Rectal smooth muscle tissue (tissue), 1 donor: ENCODE results near the gene PIK3R6.

Experiments
- H3K27ac ChIP-seq: one replicate; pipeline ENCODE4 v1.7.0; 2013; ENCODE audit warnings: low read depth, low read length, inconsistent platforms
- H3K27me3 ChIP-seq: one replicate; pipeline ENCODE4 v1.7.0; 2013; ENCODE audit warnings: low read length; ENCODE audit not compliant: control insufficient read depth, insufficient read depth
- H3K36me3 ChIP-seq: one replicate; pipeline ENCODE4 v1.7.0; 2013; ENCODE audit warnings: low read length; ENCODE audit not compliant: control insufficient read depth, insufficient read depth
- H3K4me1 ChIP-seq: one replicate; pipeline ENCODE4 v1.7.0; 2013; ENCODE audit warnings: low read length; ENCODE audit not compliant: control insufficient read depth, insufficient read depth
- H3K4me3 ChIP-seq: one replicate; pipeline ENCODE4 v1.7.0; 2013; ENCODE audit warnings: low read length
- H3K9ac ChIP-seq: one replicate; pipeline ENCODE4 v1.7.0; 2013; ENCODE audit warnings: low read length

PIK3R6 gene

GRCh38 chr17:8798846-8799569 lies 68.5 kb downstream of the PIK3R6 start, which contains the start of gene MFSD6L:
TSS of gene MFSD6L (minus strand) at chr17:8799365. CDS start at chr17:8799120, 245 bp downstream.
- no peak within 1 kb of the TSS for H3K27ac ChIP-seq
- H3K27me3 ChIP-seq: no peaks in the 10 kb centered on the region
- no peaks in the 10 kb centered on the region for H3K36me3 ChIP-seq
- peak within 1 kb of the TSS; percentile 55 for H3K4me3 ChIP-seq
- no peaks in the 10 kb centered on the region for H3K4me1 ChIP-seq
- H3K9ac ChIP-seq: no peak within 1 kb of the TSS

- H3K4me1 ChIP-seq: no peaks in the 10 kb centered on the region
- no peaks in the 10 kb centered on the region for H3K27me3 ChIP-seq
- no peak overlapping the region for H3K9ac ChIP-seq
- no peak overlapping the region for H3K27ac ChIP-seq
- no peaks in the 10 kb centered on the region for H3K36me3 ChIP-seq
- no peak overlapping the region for H3K4me3 ChIP-seq
These were observed 69.2 kb downstream of the PIK3R6 start for GRCh38 chr17:8798176-8798845.

- Histone ChIP-seq H3K36me3 (no peaks in the 10 kb centered on the region), H3K4me3 (no peak overlapping the region), H3K27ac (no peak overlapping the region), H3K9ac (no peak overlapping the region), H3K27me3 (no peaks in the 10 kb centered on the region), H3K4me1 (no peaks in the 10 kb centered on the region)
These were observed 69.8 kb downstream of the PIK3R6 start for GRCh38 chr17:8797621-8798175.

DNA sequence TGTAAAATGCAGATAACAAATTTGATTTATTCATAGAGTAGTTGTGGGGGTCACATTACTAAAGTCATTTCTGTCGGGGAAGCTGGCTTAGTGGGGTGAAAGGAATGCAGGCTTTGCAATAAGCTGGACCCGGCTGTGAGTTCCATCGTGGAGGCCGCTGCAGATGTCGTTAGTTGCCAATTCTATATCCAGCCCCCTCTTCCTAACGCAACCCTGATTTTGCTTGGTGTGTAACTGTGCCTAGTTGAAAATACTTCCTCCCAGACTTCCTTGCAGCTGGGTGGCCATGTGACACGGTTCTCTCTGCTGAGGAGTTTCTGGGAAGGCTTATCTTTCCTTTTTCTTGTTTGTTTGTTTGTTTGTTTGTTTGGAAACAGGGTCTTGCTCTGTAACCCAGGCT lies 72.8 kb downstream of the PIK3R6 start:
- Histone ChIP-seq H3K27ac (no peak overlapping the region), H3K36me3 (no peaks in the 10 kb centered on the region), H3K9ac (no peak overlapping the region), H3K4me1 (no peaks in the 10 kb centered on the region), H3K27me3 (no peaks in the 10 kb centered on the region), H3K4me3 (no peak overlapping the region)

DNA sequence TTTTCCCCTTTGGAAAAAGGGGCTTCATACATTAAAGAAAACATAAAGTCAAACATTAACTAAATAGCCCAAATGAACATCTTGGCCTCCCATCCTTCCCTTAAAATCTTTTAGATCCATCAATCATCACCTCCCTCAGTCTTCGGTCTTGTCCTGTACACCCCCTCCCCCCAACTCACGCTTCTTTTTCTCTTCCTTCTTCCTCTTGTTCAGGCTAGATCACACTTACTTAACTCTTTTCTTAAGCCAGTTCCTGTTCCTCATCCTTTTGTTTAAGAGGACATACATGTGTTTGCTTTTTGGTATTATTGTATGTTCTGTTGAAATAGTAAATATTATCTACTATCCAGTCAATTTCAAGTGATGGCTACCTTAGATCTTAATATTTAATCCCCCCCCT lies 73.8 kb downstream of the PIK3R6 start:
- no peaks in the 10 kb centered on the region for H3K27me3 ChIP-seq
- H3K4me1 ChIP-seq: no peaks in the 10 kb centered on the region
- H3K9ac ChIP-seq: no peak overlapping the region
- H3K27ac ChIP-seq: no peak overlapping the region
- H3K36me3 ChIP-seq: no peaks in the 10 kb centered on the region
- no peak overlapping the region for H3K4me3 ChIP-seq

DNA sequence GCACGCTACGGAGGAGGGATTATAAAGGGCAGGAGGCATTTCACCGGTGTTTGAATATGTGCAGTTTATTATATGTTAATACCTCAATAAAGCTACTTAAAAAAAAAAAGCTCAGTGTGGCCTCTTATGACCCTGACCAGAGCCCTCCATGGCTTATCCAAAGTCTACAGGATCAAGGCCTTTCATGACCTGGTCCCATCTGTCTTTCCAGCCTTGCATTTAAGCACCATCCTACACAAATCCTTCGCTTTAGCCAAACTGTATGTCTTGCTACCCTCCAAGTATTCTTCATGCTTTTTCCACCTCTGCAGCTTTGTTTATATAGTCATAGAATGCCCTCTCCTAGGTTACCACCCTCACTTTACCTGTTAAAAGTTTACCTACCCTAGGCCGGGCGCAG lies 74.8 kb downstream of the PIK3R6 start:
- Histone ChIP-seq H3K4me1 (no peaks in the 10 kb centered on the region), H3K27ac (no peak overlapping the region), H3K36me3 (no peaks in the 10 kb centered on the region), H3K4me3 (no peak overlapping the region), H3K9ac (no peak overlapping the region), H3K27me3 (no peaks in the 10 kb centered on the region)

DNA sequence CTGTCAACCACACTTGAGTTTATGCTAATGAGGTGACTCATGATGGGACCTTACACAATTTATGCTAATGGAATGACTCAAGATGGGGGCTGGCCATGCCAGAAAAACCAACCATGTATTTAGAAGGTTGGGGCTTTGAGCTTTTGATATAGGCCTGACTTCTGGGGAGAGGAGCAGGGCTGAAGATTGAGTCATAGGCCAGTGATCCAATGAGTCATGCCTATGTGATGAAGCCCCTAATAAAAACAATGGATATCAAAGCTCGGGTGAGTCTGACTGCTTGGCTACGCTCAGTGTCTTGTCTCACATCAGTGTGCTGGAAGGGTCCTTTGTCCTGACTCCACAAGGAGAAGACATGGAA lies 75.6 kb downstream of the PIK3R6 start:
- no peak overlapping the region for H3K4me3 ChIP-seq
- no peak overlapping the region for H3K27ac ChIP-seq
- no peaks in the 10 kb centered on the region for H3K27me3 ChIP-seq
- no peaks in the 10 kb centered on the region for H3K4me1 ChIP-seq
- H3K36me3 ChIP-seq: no peaks in the 10 kb centered on the region
- H3K9ac ChIP-seq: no peak overlapping the region

GRCh38 chr17:8791248-8791909 lies 76.1 kb downstream of the PIK3R6 start:
- Histone ChIP-seq H3K27ac (no peak overlapping the region), H3K4me3 (no peak overlapping the region), H3K36me3 (no peaks in the 10 kb centered on the region), H3K4me1 (no peaks in the 10 kb centered on the region), H3K9ac (no peak overlapping the region), H3K27me3 (no peaks in the 10 kb centered on the region)

DNA sequence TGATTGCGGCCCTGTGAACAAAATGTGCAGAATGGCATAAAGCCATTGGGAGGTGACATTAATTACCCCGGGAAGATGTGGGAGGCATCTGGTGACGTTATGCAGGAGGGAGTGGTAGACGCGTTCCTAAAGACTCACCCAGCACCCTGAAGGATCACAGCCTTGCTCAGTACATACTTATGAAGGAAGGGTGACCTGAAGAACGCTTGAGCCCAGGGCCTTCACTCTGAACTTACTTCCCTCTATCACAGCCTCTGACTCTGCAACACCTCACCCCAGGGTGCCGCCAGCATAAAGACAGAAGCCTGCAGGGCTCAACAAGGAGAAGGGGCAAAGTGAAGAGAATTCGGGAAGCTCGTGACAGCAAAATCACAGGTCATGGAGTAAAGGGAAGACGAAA lies 77.7 kb downstream of the PIK3R6 start:
- Histone ChIP-seq H3K9ac (no peak overlapping the region), H3K4me1 (no peaks in the 10 kb centered on the region), H3K4me3 (no peak overlapping the region), H3K27me3 (no peaks in the 10 kb centered on the region), H3K36me3 (no peaks in the 10 kb centered on the region), H3K27ac (no peak overlapping the region)

DNA sequence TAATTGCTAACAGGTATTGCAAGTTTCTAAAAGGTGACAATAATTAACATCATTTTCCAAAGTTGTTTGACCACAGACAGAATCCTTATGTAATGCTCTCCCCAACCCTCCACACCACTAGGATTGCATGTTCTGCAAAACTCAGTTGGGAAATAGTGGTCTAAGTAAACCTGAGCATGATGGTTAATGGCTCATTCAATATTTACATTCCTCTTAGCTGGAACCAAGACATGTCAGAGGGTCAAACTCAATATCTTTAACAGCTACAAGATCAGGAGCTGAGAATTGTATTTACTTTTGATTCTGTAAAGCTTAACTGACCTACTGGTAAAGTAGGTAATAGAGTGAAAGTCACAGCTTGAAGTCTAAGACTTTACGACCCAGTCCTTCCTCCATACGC lies 78.5 kb downstream of the PIK3R6 start:
- Histone ChIP-seq H3K4me1 (no peaks in the 10 kb centered on the region), H3K27me3 (no peaks in the 10 kb centered on the region), H3K36me3 (no peaks in the 10 kb centered on the region), H3K4me3 (no peak overlapping the region), H3K9ac (no peak overlapping the region), H3K27ac (no peak overlapping the region)

GRCh38 chr17:8785547-8786413 lies 81.7 kb downstream of the PIK3R6 start:
- no peaks in the 10 kb centered on the region for H3K36me3 ChIP-seq
- no peak overlapping the region for H3K27ac ChIP-seq
- H3K27me3 ChIP-seq: no peaks in the 10 kb centered on the region
- H3K4me1 ChIP-seq: no peaks in the 10 kb centered on the region
- no peak overlapping the region for H3K9ac ChIP-seq
- no peak overlapping the region for H3K4me3 ChIP-seq

- Histone ChIP-seq H3K4me3 (no peak overlapping the region), H3K36me3 (no peaks in the 10 kb centered on the region), H3K4me1 (no peaks in the 10 kb centered on the region), H3K9ac (no peak overlapping the region), H3K27ac (no peak overlapping the region), H3K27me3 (no peaks in the 10 kb centered on the region)
These were observed 85.3 kb downstream of the PIK3R6 start for GRCh38 chr17:8782176-8782575.
